ENCODE measurements around the gene SH3RF2.
"Not testable (repeated sequence)": the region's sequence is repeated elsewhere in the genome, so short reads cannot be mapped to it uniquely, and the experiment has no call there.

The SH3RF2 gene

DNA sequence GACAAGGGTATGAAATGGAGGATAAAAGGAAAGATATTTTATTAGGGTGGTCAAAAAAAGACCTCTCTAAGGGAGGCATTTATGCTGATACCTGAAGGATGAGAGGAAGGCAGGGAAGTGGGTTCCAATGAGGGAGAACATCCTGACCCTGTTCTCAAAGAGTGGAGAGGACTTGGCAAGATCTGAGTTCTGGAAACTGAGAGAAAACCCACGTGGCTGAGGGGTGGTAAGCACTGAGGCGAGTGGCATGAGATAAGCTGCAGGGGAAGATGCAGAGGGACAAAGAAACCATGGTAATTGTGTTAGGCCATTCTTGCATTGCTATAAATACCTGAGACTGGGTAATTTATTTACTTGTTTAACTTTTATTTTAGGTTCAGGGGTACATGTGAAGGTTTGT is 16.8 kb downstream of the SH3RF2 start:
- H3K79me2 ChIP-seq (ENCODE audit: insufficient read depth, low read depth): no peaks in the 10 kb centered on the region
- no peaks in the 10 kb centered on the region for H4K20me1 ChIP-seq (ENCODE audit: insufficient read depth)
- H3K27ac ChIP-seq: no peak overlapping the region
- TF ChIP-seq, protein P1, sequence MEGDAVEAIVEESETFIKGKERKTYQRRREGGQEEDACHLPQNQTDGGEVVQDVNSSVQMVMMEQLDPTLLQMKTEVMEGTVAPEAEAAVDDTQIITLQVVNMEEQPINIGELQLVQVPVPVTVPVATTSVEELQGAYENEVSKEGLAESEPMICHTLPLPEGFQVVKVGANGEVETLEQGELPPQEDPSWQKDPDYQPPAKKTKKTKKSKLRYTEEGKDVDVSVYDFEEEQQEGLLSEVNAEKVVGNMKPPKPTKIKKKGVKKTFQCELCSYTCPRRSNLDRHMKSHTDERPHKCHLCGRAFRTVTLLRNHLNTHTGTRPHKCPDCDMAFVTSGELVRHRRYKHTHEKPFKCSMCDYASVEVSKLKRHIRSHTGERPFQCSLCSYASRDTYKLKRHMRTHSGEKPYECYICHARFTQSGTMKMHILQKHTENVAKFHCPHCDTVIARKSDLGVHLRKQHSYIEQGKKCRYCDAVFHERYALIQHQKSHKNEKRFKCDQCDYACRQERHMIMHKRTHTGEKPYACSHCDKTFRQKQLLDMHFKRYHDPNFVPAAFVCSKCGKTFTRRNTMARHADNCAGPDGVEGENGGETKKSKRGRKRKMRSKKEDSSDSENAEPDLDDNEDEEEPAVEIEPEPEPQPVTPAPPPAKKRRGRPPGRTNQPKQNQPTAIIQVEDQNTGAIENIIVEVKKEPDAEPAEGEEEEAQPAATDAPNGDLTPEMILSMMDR (conservative IDR thresholded peaks at IDR 0.05; ENCODE audit: low read depth, low read length): no peak
- H3K4me3 ChIP-seq (IDR thresholded peaks at IDR 0.05; ENCODE audit: insufficient read depth, low read depth, low read length): no peak overlapping the region
- H2AFZ ChIP-seq (ENCODE audit: low read depth): no peak overlapping the region
- peaks cover 2% of the 10 kb centered on the region for H3K4me1 ChIP-seq (ENCODE audit: low read depth, poor library complexity, severe bottlenecking)
- H3K4me2 ChIP-seq: no peak overlapping the region
- H3K27me3 ChIP-seq (ENCODE audit: insufficient read depth, low read depth): no peaks in the 10 kb centered on the region
- H3K9ac ChIP-seq: no peak overlapping the region
- H3K36me3 ChIP-seq (ENCODE audit: insufficient read depth): no peaks in the 10 kb centered on the region

DNA sequence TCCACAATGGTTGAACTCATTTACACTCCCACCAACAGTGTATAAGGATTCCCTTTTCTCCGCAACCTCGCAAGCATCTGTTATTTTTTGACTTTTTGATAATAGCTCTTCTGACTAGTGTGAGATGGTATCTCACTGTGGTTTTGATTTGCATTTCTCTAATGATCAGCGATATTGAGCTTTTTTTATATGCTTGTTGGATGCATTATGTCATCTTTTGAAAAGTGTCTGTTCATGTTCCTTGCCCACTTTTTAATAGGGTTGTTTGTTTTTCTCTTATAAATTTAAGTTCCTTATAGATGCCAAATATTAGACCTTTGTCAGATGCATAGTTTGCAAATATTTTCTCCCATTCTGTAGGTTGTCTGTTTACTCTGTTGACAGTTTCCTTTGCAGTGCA is 17.8 kb downstream of the SH3RF2 start:
- H3K9ac ChIP-seq; H3K4me1 ChIP-seq (ENCODE audit: low read depth, poor library complexity, severe bottlenecking); H3K27ac ChIP-seq: not testable (repeated sequence)

DNA sequence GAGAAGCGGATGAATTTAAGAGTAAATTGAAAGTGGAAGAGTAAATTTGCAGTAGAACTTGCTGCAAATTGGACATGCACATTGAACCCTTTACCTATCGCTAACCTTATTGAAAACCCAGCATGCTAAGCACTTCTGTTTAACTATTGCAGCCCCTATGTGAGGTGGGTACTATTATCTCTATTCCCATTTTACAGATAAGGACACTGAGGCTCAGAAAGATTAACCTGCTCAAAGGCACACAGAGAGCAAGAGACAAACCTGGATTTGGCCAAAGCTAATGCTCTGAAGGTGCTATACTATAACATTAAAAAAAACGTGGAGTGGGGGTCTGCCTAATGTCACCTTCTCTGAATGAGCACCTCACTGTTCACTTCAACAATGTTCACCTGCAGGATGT is 21.0 kb downstream of the SH3RF2 start:
- H3K9ac ChIP-seq: no peak overlapping the region
- no peaks in the 10 kb centered on the region for H4K20me1 ChIP-seq (ENCODE audit: insufficient read depth)
- TF ChIP-seq, protein P1 (conservative IDR thresholded peaks at IDR 0.05; ENCODE audit: low read depth, low read length): no peak
- no peak overlapping the region for H3K27ac ChIP-seq
- H3K27me3 ChIP-seq (ENCODE audit: insufficient read depth, low read depth): no peaks in the 10 kb centered on the region
- no peaks in the 10 kb centered on the region for H3K79me2 ChIP-seq (ENCODE audit: insufficient read depth, low read depth)
- H3K4me3 ChIP-seq (IDR thresholded peaks at IDR 0.05; ENCODE audit: insufficient read depth, low read depth, low read length): no peak overlapping the region
- no peak overlapping the region for H3K4me2 ChIP-seq
- peaks cover 18% of the 10 kb centered on the region for H3K4me1 ChIP-seq (ENCODE audit: low read depth, poor library complexity, severe bottlenecking)
- H3K36me3 ChIP-seq (ENCODE audit: insufficient read depth): no peaks in the 10 kb centered on the region
- H2AFZ ChIP-seq (ENCODE audit: low read depth): no peak overlapping the region

More for the DNA sequence above, 17.8 kb downstream of the SH3RF2 start:
- not testable (repeated sequence) for H3K36me3 ChIP-seq (ENCODE audit: insufficient read depth); H4K20me1 ChIP-seq (ENCODE audit: insufficient read depth); H3K4me2 ChIP-seq; H3K27me3 ChIP-seq (ENCODE audit: insufficient read depth, low read depth); H3K4me3 ChIP-seq (IDR thresholded peaks at IDR 0.05; ENCODE audit: insufficient read depth, low read depth, low read length); H2AFZ ChIP-seq (ENCODE audit: low read depth); H3K79me2 ChIP-seq (ENCODE audit: insufficient read depth, low read depth)

DNA sequence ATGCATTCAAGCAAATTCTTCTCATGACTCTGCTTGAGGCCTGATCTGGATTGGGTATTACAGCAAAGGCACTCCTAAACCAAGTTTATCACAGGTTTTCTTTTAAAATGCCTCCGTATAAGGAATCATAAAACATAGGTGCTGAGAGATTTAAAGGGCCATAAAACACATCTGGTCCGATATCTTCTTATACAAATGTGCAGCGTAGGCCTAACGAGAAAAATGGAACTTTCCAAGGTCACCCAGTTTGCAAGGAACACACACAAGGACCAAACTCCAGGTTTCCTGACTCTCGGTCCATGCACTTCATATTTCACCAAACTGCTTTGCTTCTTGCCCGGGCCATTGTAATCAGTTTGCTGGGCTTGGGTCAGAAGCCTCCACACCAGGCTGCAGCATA is 22.1 kb downstream of the SH3RF2 start:
- H4K20me1 ChIP-seq (ENCODE audit: insufficient read depth): no peaks in the 10 kb centered on the region
- H3K4me2 ChIP-seq: no peak overlapping the region
- H3K4me1 ChIP-seq (ENCODE audit: low read depth, poor library complexity, severe bottlenecking): peaks cover 18% of the 10 kb centered on the region
- H3K36me3 ChIP-seq (ENCODE audit: insufficient read depth): no peaks in the 10 kb centered on the region
- TF ChIP-seq, protein P1 (conservative IDR thresholded peaks at IDR 0.05; ENCODE audit: low read depth, low read length): no peak
- H3K27ac ChIP-seq: no peak overlapping the region
- no peaks in the 10 kb centered on the region for H3K27me3 ChIP-seq (ENCODE audit: insufficient read depth, low read depth)
- H3K79me2 ChIP-seq (ENCODE audit: insufficient read depth, low read depth): no peaks in the 10 kb centered on the region
- H3K4me3 ChIP-seq (IDR thresholded peaks at IDR 0.05; ENCODE audit: insufficient read depth, low read depth, low read length): no peak overlapping the region
- no peak overlapping the region for H2AFZ ChIP-seq (ENCODE audit: low read depth)
- no peak overlapping the region for H3K9ac ChIP-seq

DNA sequence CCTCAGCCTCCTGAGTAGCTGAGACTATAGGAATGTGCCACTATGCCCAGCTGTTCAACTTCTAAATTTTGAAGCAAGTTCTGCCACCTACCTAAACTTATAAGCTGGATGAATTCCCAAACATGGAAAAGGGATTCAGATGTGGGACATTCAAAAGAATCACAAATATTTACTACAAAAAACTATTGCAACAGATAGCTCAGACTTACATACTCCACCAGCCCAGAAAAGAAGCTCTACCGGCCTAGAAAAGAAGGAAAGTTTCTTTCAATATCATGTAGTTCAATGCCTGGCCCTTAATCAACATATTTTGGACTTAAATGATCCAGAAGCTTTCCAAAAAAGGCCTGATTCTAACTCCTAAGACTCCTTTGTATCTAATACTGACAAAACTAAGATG is 23.8 kb downstream of the SH3RF2 start:
- Histone ChIP-seq H3K9ac (no peak overlapping the region), H3K4me3 (IDR thresholded peaks at IDR 0.05; ENCODE audit: insufficient read depth, low read depth, low read length) (no peak overlapping the region), H2AFZ (ENCODE audit: low read depth) (no peak overlapping the region), H3K4me2 (peak overlapping the region; percentile 22; the same call in 1 of the 2 replicates), H4K20me1 (ENCODE audit: insufficient read depth) (no peaks in the 10 kb centered on the region), H3K27ac (no peak overlapping the region), H3K4me1 (ENCODE audit: low read depth, poor library complexity, severe bottlenecking) (peaks cover 18% of the 10 kb centered on the region), H3K27me3 (ENCODE audit: insufficient read depth, low read depth) (no peaks in the 10 kb centered on the region), H3K36me3 (ENCODE audit: insufficient read depth) (no peaks in the 10 kb centered on the region), H3K79me2 (ENCODE audit: insufficient read depth, low read depth) (no peaks in the 10 kb centered on the region)
- TF ChIP-seq, protein P1 (conservative IDR thresholded peaks at IDR 0.05; ENCODE audit: low read depth, low read length): no peak

Measured in KMS-11 (cell line).